T-helper 2 cell treated with Interferon-gamma antibody and Interleukin-4, amounts not matched to agents 100 ng/mL and 5 ng/mL, for 36 hours (primary cell): ENCODE results near the gene BCO2. TPM values are rescaled to one million over a fixed set of nuclear protein-coding genes. Genes with fewer than 3 reads are reported as not detected.

Experiments used
- intact Hi-C: fragments of 100-400 bp; cut with micrococcal nuclease; formaldehyde crosslinking; loops from one replicate; pipeline ENCODE4 v1.15.1; 2023
- total RNA-seq: library from RNA; stranded (reverse); gene quantifications from 2 replicates; pipeline ENCODE4 v1.2.3, GENCODE V29; 2022

Gene BCO2
- total RNA-seq, 1 donor from 2014 or later, result 1.1 TPM

GRCh38 chr11:112238041-112238440, 62.7 kb downstream of the BCO2 start:
- intact Hi-C loops, result no loop called here

- intact Hi-C loops, result no loop called here
Measured at GRCh38 chr11:112241486-112241885, 66.2 kb downstream of the BCO2 start.

GRCh38 chr11:112247201-112247600, 71.9 kb downstream of the BCO2 start:
- intact Hi-C loops, result no loop called here

DNA sequence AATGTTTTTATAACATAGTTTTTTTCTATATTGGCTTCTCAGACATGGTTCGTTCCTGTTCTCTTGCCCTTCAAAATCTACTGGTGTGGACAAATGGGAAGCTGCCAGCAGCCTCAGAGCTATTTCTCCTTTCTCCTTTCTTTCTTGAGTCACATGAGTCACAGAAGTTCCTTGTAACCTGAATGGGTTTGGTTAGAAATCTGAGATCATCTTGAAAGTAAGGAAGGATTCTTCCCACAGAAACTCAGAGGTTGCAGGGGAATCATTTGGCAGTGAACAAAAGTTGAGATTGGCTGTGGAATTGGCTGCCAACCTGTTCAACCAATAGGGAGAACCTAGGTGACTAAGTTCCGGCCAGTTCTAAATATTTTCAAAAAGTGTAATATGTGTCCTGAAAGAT, 72.9 kb downstream of the BCO2 start:
- intact Hi-C loops, result no loop called here

DNA sequence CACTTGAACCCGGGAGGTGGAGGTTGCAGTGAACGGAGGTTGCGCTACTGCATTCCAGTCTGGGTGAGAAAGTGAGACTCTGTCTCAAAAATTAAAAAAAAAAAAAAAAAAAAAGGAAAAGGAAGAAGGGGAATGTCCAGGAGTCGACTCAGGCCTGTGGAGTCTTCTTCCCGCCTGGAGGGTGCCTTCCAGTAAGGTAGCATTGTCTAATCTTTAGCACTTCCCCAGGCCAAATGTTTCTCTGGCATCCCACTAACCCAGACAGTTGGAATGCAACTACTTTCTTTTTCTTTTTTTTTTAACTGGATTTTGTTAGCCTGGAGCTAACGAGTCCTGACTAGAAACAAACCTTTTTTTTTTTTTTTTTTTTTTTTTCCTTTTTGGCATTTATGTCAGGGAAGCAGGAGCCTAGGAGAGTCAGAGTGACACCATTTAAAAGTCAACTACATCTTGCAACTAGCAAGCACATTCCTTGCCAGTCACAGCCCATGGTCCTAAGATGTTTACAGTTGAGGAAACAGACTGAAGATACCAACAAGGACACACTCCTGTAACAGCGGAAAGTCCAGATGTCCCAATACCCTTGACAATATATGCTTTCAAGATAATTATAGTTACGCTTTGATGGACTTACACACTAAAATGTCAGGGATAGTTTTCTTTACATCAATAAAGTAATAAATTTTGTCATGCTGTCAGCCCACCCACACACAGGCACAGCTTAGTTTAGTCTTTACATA, 74.7 kb downstream of the BCO2 start:
- intact Hi-C loops, result no loop called here

- intact Hi-C loops, result no loop called here
Measured at GRCh38 chr11:112253605-112254242, 78.4 kb downstream of the BCO2 start.

DNA sequence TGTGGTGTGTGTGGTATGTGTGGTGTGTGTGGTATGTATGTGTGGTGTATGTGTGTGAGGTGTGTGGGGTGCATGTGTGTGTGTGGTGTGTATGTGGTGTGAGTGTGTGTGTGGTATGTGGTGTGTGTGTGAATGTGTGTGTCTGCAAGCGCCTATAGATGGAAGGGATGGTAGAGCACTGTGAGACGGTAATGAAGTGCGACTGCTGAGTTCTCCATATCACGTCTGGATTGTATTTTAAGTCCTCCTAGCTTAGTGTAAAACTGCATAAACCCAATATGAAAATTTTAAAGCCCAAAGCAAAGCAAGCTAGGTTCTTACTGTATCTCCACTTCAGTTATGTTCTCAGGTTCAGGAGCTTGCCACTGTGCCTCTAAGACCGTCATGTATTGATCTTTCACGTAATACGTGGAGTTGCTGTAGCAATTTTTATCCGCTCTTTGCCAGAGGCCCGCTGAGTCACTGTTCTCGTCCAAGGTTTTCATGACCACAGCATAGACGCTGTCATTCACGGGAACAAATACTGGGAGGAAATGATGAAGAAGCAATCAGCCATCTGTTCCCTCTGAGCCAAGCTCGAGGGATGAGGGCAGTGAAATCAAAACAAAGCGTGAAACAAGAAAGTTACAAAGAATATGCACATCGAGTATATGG, 79.9 kb downstream of the BCO2 start:
- intact Hi-C loops, result no loop called here

- intact Hi-C loops, result no loop called here
Measured at GRCh38 chr11:112260490-112260889, 85.2 kb downstream of the BCO2 start, which contains the start of gene PLET1. Gene PLET1, minus strand, starts transcription at chr11:112260860. Its CDS starts 271 bp downstream, at chr11:112260589.

- intact Hi-C loops, result no loop called here
Measured at GRCh38 chr11:112265659-112266409, 90.5 kb downstream of the BCO2 start.

DNA sequence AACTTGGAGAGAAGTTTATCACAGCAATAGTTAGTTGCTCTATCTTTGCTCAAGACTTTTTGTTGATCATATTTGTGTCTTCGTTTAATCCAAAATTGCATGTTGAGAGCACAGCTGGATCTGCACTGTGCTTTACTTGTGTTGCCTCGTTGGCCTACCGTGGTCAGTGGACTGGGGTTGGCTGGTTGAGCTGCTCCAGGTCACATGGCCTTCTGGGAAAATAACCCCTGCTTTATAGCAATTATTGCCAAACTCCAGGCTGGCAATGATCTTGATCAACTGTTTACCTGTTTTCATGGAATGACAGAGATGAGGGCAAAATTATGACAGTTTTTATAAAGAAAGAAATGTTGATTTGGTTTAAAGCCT, 91.1 kb downstream of the BCO2 start:
- intact Hi-C loops, result no loop called here

- intact Hi-C loops, result no loop called here
Measured at GRCh38 chr11:112267188-112267591, 91.9 kb downstream of the BCO2 start.

- intact Hi-C loops, result no loop called here
Measured at GRCh38 chr11:112268406-112268805, 93.1 kb downstream of the BCO2 start.

Other genes with a start within 250 kb of the BCO2 start
- 9.2 and 10.9 TPM in 2 replicates for gene DIXDC1, start 238.2 kb upstream of the BCO2 start, total RNA-seq
- gene DLAT, start 150.1 kb upstream of the BCO2 start, total RNA-seq, result 37.3 and 41.6 TPM in 2 replicates
- gene PIH1D2, start 101.5 kb upstream of the BCO2 start, total RNA-seq, result 0.43 and 0.59 TPM in 2 replicates
- 19.5 and 22.8 TPM in 2 replicates for gene NKAPD1, start 101.2 kb upstream of the BCO2 start, total RNA-seq
- gene TIMM8B, start 88.8 kb upstream of the BCO2 start, total RNA-seq, result 52.1 and 57.4 TPM in 2 replicates
- gene SDHD, start 88.6 kb upstream of the BCO2 start, total RNA-seq, result 81.1 and 86.7 TPM in 2 replicates
- 1.4 TPM in 2 replicates for gene IL18, start 11.4 kb upstream of the BCO2 start, total RNA-seq
- gene TEX12, start 8.1 kb upstream of the BCO2 start, total RNA-seq, result 0.27 TPM in 1 of 2 replicates, not detected in the other
- 24.4 and 27.8 TPM in 2 replicates for gene PTS, start 50.9 kb downstream of the BCO2 start, total RNA-seq
- gene PLET1, start 85.3 kb downstream of the BCO2 start, total RNA-seq, result not detected in 2 replicates